HG03460 (cell line): ENCODE data around the gene CTNNA1.
"Not testable (repeated sequence)": the region's sequence is repeated elsewhere in the genome, so short reads cannot be mapped to it uniquely, and the experiment has no call there.

Experiments used
- ATAC-seq: cut with Tn5 transposase; IDR thresholded peaks from one replicate; pipeline ENCODE4 v1.9.1; 2021; ENCODE audit not compliant: unreplicated experiment

Gene CTNNA1

GRCh38 chr5:138810861-138811260 lies 57.6 kb downstream of the CTNNA1 start:
- ATAC-seq, result not testable (repeated sequence)

DNA sequence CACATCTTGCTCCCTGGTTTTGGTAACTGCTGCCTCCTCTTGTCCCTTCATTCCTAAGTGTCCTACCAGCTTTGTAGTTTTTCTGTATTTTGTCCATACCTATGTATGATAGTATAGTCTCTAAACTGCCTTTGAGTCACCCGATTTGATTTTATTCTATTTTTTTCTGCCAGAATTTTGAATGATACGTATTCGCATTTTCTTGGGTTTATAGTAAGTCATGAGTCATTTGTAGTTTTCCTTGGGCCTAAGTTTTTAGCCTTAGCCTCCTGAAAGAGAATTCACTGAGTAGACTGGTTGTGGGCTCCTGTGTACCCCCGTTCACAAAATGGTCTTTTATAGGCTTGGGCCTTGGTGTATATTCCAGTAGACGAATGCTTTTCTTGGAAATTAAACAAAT lies 62.3 kb downstream of the CTNNA1 start:
- no peak for ATAC-seq

GRCh38 chr5:138817241-138817640 lies 64.0 kb downstream of the CTNNA1 start:
- ATAC-seq, result no peak

GRCh38 chr5:138819081-138819480 lies 65.9 kb downstream of the CTNNA1 start:
- no peak for ATAC-seq

GRCh38 chr5:138820695-138821094 lies 67.5 kb downstream of the CTNNA1 start:
- no peak for ATAC-seq

DNA sequence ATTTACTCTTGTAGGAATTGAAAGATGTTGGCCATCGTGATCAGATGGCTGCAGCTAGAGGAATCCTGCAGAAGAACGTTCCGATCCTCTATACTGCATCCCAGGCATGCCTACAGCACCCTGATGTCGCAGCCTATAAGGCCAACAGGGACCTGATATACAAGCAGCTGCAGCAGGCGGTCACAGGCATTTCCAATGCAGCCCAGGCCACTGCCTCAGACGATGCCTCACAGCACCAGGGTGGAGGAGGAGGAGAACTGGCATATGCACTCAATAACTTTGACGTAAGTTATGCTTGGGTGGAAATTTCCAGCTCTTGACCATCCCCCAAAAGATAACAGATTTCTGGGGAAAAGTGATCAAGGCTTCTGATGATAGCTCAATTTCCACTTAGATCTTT lies 71.3 kb downstream of the CTNNA1 start:
- ATAC-seq, result no peak

DNA sequence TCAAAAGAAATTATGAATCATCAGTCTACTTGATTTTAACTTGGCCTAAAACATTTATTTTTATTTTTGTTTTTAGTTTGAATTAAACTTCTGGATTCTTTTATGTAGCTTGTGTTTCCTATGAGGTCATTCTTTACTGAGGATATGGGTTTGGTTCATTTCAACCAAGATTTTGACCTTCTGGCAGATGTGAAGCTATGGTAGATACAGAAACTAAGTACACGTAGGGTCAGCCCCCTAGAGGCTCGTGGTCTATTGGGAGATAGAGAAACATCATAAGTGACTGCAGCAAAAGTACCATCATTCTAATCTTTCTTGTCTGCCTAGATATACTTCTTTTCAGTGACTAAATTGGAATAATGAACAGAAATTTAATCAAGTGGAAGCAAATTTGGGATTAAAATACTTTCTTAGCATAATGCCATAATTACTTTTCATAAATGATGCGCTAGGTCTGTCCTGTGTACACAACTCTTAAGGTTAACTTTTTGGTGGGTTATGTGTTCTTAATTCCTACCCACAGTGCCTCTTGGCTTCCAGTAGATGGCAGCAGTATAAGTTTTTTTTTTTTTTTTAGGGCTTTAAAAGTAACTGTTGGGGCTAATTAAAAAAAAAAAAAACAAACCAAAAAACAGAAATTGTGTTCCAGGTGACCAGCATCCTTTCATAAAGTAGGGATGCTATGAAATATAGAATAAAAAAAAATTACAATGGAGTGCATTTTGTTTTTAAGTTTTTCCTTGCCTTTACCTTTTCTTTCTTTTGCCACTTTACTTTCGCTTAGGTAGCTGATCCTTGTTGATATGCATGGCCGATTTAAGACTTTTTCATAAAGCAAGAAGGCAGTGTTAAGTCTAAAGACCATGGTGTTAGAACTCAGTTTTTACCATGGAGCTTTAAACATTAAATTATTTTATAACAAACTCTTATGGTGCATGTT lies 72.0 kb downstream of the CTNNA1 start:
- no peak for ATAC-seq

GRCh38 chr5:138828556-138828955 lies 75.3 kb downstream of the CTNNA1 start:
- no peak for ATAC-seq

GRCh38 chr5:138829341-138829740 lies 76.1 kb downstream of the CTNNA1 start:
- no peak for ATAC-seq

DNA sequence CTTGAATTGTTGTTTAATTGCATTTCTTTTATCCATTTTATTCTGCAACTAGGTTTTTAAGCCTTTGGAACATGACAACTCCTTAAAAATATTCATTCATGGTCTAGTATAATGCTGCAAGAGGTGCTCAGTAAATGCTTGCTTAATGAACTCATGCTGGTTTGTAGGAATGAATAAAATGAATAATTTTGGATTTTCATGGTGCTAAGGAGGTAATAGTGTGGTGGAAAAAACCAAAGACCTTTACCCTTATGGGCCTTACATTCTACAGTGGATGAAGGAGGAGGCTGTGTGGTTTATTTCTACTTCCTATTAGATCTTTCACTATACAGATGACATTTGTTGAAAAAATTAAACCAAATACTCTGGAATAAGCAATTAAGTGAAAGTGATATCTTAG lies 78.5 kb downstream of the CTNNA1 start:
- ATAC-seq, result no peak

DNA sequence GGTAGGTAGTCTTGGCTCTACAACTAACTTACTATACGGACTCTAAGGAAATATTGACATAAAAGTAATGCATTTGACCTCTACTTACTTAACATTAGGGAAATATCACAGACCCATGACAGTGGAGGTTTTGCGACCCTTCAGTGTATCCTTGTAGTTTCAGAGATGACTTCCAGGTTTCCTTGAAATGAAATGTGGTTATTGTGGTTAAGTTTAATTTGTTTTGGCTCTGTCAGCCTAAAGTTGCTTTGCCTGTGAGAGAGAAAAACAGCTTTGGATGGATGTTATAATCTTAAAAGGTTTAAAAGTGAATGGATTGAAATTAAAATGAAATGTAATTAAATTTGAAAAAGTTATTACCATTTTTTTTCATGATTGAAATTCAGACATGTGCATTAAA lies 79.0 kb downstream of the CTNNA1 start:
- no peak for ATAC-seq

DNA sequence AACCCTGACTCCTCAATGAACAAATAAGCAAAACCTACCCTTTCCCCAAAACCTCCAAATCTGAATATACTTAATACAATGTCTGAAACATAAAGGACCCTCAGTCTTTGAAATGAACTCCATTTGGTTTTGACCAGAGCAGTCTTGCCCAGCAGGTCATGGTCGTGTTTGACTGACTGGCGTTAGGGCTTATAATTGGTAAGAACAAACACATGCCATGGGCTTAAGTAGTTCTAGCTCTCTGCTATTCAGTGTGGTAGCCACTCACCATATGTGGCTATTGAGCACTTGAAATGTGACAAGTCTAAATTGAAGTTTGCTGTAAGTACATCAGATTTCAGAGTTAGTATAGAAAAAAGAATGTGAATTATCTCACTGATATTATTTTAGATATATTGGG lies 79.9 kb downstream of the CTNNA1 start:
- no peak for ATAC-seq

- no peak for ATAC-seq
These were observed 80.7 kb downstream of the CTNNA1 start for GRCh38 chr5:138833726-138834480.

GRCh38 chr5:138834853-138835252 lies 81.6 kb downstream of the CTNNA1 start:
- ATAC-seq, result not testable (repeated sequence)

GRCh38 chr5:138837160-138837559 lies 83.9 kb downstream of the CTNNA1 start:
- ATAC-seq, result no peak

DNA sequence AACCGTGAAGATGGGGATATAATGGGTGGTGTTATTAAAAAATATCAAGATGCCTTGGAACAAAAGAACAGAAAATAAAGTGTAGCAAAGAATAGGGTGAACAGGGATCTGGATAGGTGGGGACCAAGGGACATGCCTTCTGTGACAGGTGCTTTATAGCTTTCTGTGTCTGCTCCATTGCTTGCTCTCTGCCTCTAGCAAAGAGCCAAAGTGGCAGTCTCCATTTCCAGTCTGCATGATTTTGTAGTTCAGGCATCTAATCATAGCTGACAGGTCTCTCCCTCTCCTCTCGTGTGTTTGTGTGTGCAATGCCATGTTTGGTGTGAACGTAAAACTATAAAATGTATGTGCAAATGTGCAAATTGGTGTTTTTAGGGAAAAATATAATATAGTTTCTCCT lies 86.9 kb downstream of the CTNNA1 start:
- ATAC-seq, result no peak

DNA sequence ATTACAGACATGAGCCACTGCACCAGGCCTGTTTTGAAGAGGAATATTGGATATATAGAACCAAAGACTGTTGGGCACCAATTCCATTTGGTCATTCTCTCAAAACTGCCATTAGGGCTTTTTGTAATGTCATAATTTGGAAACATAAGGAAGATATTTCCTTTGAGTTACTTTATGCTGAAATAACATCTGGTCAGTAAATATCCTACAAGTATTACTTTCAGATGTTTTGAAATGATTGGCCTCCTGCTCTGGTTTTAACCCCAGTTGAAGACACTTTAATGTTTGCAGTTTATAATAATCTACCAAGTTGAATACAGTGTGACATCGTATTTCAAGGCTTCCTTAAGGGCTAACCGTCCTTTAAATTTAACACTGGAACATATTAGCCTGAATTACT lies 88.3 kb downstream of the CTNNA1 start:
- ATAC-seq, result no peak

DNA sequence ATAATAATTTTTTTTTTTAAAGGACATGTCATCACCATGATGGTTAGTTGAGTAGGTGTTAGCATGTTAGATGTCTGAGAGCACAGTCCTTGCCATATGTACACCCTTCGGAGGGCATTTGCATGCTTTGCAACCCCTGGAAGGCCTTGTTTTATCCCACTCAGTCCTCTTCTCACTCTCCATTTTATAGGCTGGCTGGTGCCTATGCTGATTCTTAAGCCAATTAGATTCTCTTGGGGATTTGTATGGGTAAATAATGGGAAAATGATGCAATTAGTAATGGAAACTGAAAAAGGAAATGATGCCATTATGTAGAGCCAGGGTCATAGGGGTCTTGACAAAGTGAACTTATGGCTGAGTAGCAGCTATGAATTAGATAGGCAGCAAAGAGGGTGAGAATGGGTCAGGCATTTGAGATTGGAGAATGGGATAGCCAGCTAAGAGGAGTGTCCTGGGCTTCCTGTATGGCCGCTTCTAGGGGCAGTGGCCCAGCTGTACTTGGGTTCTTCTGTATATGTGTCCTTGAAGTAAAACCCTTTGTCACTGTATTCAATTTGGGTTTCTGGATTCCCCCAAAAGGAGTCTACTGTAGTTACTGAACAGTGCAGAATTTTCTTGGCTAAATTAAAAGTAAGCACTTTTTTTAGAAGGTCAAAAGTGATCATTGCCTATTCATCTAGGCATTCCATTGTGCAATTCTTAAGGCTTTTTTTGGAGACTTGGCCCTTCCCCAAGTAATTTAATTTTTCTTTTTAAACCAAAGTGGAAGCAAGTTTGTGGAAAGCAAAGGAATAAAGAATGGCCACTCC lies 90.3 kb downstream of the CTNNA1 start:
- no peak for ATAC-seq

GRCh38 chr5:138844125-138844461 lies 90.9 kb downstream of the CTNNA1 start:
- no peak for ATAC-seq

GRCh38 chr5:138844812-138845513 lies 91.7 kb downstream of the CTNNA1 start:
- no peak for ATAC-seq

GRCh38 chr5:138849439-138849838 lies 96.2 kb downstream of the CTNNA1 start:
- ATAC-seq, result no peak
